Measurements from ENCODE around the gene PRPF19. TPM values are rescaled to one million over a fixed set of nuclear protein-coding genes. Genes with fewer than 3 reads are reported as not detected.

PRPF19 gene
- total RNA-seq, 2 donors from 2014 or later, result 22.1 to 27.0 TPM

DNA sequence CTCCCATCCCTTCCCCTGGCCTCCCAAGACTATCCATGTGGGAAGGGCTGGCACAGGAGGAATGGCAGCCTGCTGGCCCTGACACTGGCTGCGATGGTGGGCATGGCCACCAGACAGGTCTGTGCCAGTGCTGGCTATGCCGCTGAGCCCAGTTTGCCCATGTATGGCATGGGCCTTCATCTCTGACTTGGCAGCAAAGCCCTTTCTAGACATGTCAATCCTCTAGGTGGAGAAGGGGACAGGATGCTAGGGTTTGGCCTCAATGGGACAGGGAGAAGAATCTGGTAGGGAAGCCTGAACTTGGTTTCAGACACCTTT lies 30.3 kb downstream of the PRPF19 start:
- ATAC-seq, result no peak
- intact Hi-C loops (cut with DNase I), result no loop called here
- Histone ChIP-seq H3K4me3 (no peak overlapping the region), H3K27ac (no peak overlapping the region), H3K36me3 (replicated peaks in 1 of 2; ENCODE audit: insufficient read depth in 1 of 2, low read depth in 2 of 2) (no peaks in the 10 kb centered on the region), H3K4me1 (peaks cover 16% of the 10 kb centered on the region), H3K27me3 (no peaks in the 10 kb centered on the region), H3K9me3 (no peaks in the 10 kb centered on the region)
- TF ChIP-seq, protein P1, sequence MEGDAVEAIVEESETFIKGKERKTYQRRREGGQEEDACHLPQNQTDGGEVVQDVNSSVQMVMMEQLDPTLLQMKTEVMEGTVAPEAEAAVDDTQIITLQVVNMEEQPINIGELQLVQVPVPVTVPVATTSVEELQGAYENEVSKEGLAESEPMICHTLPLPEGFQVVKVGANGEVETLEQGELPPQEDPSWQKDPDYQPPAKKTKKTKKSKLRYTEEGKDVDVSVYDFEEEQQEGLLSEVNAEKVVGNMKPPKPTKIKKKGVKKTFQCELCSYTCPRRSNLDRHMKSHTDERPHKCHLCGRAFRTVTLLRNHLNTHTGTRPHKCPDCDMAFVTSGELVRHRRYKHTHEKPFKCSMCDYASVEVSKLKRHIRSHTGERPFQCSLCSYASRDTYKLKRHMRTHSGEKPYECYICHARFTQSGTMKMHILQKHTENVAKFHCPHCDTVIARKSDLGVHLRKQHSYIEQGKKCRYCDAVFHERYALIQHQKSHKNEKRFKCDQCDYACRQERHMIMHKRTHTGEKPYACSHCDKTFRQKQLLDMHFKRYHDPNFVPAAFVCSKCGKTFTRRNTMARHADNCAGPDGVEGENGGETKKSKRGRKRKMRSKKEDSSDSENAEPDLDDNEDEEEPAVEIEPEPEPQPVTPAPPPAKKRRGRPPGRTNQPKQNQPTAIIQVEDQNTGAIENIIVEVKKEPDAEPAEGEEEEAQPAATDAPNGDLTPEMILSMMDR (IDR thresholded peaks at IDR 0.05), result no peak
- no peak for TF ChIP-seq POLR2A (IDR thresholded peaks at IDR 0.05)
- no peak for DNase-seq
- WGBS, 2 donors, result 86% methylated on average over 2 of the region's 2 CpGs; no CpG with 5 or more reads in 1 of the 2 donors

DNA sequence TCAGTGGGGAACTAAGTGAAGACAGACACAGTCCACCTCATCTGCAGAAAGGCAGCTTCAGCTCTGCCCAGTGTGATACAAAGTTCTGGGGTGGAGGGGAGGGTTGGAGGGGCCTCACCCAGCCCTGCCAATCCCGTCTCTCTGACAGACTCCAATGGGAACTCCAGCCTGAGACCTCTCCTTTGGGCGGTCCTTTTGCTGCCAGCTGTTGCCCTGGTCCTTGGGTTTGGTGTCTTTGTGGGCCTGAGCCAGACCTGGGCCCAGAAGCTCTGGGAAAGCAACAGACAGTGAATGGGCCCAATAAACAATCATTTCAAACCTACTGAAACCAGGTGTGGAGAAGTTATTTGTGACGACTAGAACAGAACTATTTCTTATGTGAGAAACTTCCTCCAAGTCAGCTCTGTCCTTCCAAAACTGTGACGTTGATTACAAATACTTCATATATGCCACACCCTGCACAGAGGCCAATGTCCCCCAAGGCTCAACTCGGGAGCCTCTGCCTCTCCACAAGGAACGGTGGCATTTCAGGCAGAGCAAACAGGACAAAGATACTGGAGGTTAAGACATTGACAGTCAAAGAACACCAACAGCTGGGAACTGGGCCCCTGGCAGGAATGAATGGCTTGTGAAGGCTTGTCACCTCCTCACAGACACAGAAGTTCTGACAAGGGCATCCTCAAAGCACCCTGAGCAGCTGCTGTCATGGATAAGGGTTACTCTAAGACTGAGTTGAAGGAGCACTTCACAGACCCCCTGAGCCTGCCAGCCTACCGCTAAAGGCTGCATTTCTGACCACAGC lies 30.8 kb downstream of the PRPF19 start:
- DNase-seq, result no peak
- Histone ChIP-seq H3K4me1 (peaks cover 10% of the 10 kb centered on the region), H3K27me3 (no peaks in the 10 kb centered on the region), H3K27ac (no peak overlapping the region), H3K4me3 (no peak overlapping the region), H3K9me3 (no peaks in the 10 kb centered on the region), H3K36me3 (replicated peaks in 1 of 2; ENCODE audit: insufficient read depth in 1 of 2, low read depth in 2 of 2) (no peaks in the 10 kb centered on the region)
- TF ChIP-seq, protein P1 (IDR thresholded peaks at IDR 0.05), result no peak
- TF ChIP-seq POLR2A (IDR thresholded peaks at IDR 0.05), result no peak
- ATAC-seq, result no peak
- WGBS, 2 donors, result 86 to 87% methylated on average over 6 to 7 of the region's 7 CpGs
- intact Hi-C loops (cut with DNase I), result no loop called here

DNA sequence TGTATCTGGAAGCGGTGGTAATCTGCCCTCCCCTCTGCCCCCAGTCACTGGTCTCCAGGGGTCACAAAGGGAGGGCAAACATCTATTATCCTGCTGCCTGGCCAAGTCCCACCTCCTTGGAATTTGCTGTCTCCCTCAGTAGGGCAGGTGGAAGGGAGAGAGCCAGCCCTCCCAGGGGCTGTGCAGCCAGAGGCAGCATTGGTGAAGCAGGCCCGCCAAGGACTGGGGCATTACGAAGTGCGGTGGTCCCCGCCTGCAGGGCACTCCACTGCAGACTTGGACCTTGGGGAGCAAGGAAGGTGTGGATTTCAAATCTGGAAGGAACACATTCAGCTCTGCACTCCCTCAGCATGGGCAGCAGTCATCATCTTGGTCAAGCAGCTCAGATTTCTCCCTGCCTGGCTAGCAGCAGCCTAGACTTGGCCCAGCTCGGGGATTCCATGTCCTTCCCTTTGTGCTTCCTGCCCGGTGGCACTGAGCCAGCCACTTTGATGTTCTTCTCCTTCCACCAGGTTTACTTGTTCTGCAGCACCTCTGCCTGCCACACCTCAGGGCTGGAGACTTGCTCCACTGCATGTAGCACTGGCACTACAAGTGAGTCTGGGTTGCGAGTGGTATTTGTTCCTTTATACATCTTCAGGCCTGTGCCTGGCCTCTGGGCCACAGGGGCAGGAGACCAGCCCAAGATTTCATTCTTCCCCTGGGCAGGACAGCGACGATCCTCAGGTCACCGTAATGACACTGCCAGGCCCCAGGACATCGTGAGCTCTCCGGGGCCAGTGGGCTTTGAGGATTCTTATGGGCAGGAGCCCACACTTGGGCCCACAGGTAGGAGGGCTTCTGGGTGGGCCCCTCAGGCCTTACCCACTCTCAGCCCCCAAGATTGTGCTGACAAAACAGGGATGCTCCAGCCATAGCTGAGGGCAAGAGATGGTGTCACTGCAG lies 31.7 kb downstream of the PRPF19 start:
- TF ChIP-seq POLR2A (IDR thresholded peaks at IDR 0.05), result no peak
- TF ChIP-seq, protein P1 (IDR thresholded peaks at IDR 0.05), result no peak
- no peak overlapping the region for H3K27ac ChIP-seq
- no peaks in the 10 kb centered on the region for H3K36me3 ChIP-seq (replicated peaks in 1 of 2; ENCODE audit: insufficient read depth in 1 of 2, low read depth in 2 of 2)
- WGBS, 2 donors, result 81 to 90% methylated on average over 4 to 13 of the region's 13 CpGs
- no peaks in the 10 kb centered on the region for H3K27me3 ChIP-seq
- peaks cover 1% of the 10 kb centered on the region for H3K4me1 ChIP-seq
- DNase-seq, result no peak
- H3K9me3 ChIP-seq, result no peaks in the 10 kb centered on the region
- intact Hi-C loops (cut with DNase I), result no loop called here
- H3K4me3 ChIP-seq, result no peak overlapping the region
- no peak for ATAC-seq

DNA sequence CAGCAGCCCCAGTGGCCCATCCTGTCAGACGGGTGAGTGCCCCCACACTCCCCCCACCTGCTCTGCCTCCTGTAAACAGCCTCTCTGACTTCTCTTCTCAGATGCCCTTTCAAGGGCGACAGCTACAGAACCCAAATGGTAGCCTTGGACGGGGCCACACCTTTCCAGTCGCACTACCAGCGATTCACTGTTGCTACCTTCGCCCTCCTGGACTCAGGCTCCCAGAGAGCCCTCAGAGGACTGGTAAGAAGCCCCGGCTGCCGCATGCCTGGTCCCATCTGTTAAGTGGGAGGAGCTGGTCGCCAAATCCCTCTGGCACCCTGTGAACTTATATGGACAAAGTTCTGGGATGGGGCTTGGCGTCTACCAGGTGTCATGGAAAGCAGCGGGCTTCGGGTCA lies 32.9 kb downstream of the PRPF19 start:
- WGBS, 2 donors, result 81 to 82% methylated on average over 11 to 12 of the region's 12 CpGs
- H3K27ac ChIP-seq, result no peak overlapping the region

More for the DNA sequence above, 32.9 kb downstream of the PRPF19 start:
- no peak for ATAC-seq
- intact Hi-C loops (cut with DNase I), result no loop called here
- no peaks in the 10 kb centered on the region for H3K36me3 ChIP-seq (replicated peaks in 1 of 2; ENCODE audit: insufficient read depth in 1 of 2, low read depth in 2 of 2)
- H3K4me1 ChIP-seq, result no peaks in the 10 kb centered on the region
- H3K9me3 ChIP-seq, result no peaks in the 10 kb centered on the region
- H3K4me3 ChIP-seq, result no peak overlapping the region
- TF ChIP-seq, protein P1 (IDR thresholded peaks at IDR 0.05), result no peak
- no peak for TF ChIP-seq POLR2A (IDR thresholded peaks at IDR 0.05)
- DNase-seq, result no peak
- no peaks in the 10 kb centered on the region for H3K27me3 ChIP-seq
